OCI-LY7 (cell line): ENCODE measurements around the gene MORN1.

Experiments
- EZH2phosphoT487 ChIP-seq: fragments of 200-600 bp; sonication (generic); IDR thresholded peaks from 2 replicates; pipeline ENCODE4 v1.6.1; 2018; ENCODE audit warnings: low read depth, borderline replicate concordance, mild to moderate bottlenecking, mixed run types, antibody characterized with exemption, low read length, moderate library complexity, mixed read lengths
- TF ChIP-seq, protein P1 (sequence below): fragments of 200-600 bp; sonication (generic); conservative IDR thresholded peaks from 2 replicates; pipeline ENCODE4 v1.5.1; 2014; ENCODE audit warnings: mild to moderate bottlenecking, antibody characterized with exemption, low read length, moderate library complexity, mixed read lengths

DNA sequence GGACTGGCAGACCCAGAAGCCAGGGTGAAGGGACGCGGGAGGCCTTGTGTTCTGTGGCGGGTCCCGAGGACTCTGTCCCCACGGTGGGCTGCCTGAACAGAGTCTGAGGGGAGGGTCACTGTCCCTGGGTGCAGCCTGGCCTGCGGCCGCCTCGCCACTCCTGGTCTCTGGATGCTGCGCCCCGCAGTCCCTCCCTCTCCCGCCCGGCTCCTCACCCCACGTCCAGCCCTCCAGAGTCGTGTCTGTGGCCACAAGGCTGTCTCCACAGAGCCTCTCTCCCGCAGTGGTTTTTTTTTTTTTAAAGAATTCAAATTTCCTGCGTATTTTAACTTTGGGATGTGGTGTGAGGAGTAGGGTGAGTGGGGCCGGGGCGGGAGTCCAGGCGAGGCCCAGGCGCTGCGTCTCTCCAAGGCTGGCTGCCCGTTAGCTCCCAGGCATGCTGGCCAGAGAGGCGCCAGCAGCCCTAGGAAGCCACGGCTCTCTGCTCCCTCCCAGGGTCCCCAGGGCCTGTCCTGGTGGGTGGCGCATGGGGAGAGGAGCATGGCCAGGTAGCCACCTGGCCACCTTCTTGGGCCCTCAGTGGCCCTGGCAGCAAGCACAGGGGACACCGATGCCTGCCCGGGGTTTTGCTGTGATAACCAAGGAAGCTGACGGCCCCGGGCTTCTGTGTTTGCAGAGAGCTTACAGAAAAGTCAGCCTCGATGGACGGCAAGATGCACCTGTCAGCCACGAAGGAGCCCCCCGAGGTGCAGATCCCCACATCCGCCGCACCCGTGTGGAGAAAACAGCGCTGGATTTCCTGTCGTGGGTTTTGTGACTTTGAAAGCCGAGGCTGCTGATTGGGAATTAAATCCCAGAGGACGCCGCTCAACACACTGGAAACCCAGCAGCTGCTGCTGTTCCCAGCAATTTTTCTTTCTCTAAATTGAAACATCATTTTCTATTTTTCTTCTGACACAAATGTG is 72.8 kb downstream of the MORN1 start:
- TF ChIP-seq, protein P1, sequence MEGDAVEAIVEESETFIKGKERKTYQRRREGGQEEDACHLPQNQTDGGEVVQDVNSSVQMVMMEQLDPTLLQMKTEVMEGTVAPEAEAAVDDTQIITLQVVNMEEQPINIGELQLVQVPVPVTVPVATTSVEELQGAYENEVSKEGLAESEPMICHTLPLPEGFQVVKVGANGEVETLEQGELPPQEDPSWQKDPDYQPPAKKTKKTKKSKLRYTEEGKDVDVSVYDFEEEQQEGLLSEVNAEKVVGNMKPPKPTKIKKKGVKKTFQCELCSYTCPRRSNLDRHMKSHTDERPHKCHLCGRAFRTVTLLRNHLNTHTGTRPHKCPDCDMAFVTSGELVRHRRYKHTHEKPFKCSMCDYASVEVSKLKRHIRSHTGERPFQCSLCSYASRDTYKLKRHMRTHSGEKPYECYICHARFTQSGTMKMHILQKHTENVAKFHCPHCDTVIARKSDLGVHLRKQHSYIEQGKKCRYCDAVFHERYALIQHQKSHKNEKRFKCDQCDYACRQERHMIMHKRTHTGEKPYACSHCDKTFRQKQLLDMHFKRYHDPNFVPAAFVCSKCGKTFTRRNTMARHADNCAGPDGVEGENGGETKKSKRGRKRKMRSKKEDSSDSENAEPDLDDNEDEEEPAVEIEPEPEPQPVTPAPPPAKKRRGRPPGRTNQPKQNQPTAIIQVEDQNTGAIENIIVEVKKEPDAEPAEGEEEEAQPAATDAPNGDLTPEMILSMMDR, result no peak
- no peak for TF ChIP-seq EZH2phosphoT487
